Activated CD8-positive, alpha-beta memory T cell treated with anti-CD3 and anti-CD28 coated beads, Interleukin-2, amount 10 ng/mL, durations not matched to agents 7 days and 5 days (primary cell): ENCODE results near the gene CNRIP1. TPM values are rescaled to one million over a fixed set of nuclear protein-coding genes. Genes with fewer than 3 reads are reported as not detected.
"Not testable (repeated sequence)": the region's sequence is repeated elsewhere in the genome, so short reads cannot be mapped to it uniquely, and the experiment has no call there.

Experiments used
- ATAC-seq: fragments of 150-1000 bp; cut with Tn5 transposase; one replicate; pipeline ENCODE4 v1.10.0; 2021; ENCODE audit warnings: moderate library complexity
- CTCF ChIA-PET: fragments of 350-600 bp; sonication (Branson Sonifier 250); formaldehyde crosslinking; loops from one replicate; lab custom pipeline; 2021; ENCODE audit warnings: antibody characterized with exemption; lab: Charles Lee
- DNase-seq: peaks from one replicate; pipeline ENCODE4 v3.0.0-alpha.2; 2020
- H3K27ac Mint-ChIP-seq: one replicate; pipeline ENCODE4 v1.8.0; 2021; ENCODE audit warnings: mild to moderate bottlenecking, mixed read lengths
- H3K27me3 Mint-ChIP-seq: one replicate; pipeline ENCODE4 v1.8.0; 2021; ENCODE audit warnings: mixed read lengths
- H3K36me3 Mint-ChIP-seq: one replicate; pipeline ENCODE4 v1.8.0; 2021; ENCODE audit warnings: mild to moderate bottlenecking, mixed read lengths
- H3K4me1 Mint-ChIP-seq: one replicate; pipeline ENCODE4 v1.8.0; 2021; ENCODE audit warnings: mixed read lengths
- H3K4me3 Mint-ChIP-seq: one replicate; pipeline ENCODE4 v1.8.0; 2021; ENCODE audit warnings: mild to moderate bottlenecking, moderate library complexity, mixed read lengths
- H3K9me3 Mint-ChIP-seq: one replicate; pipeline ENCODE4 v1.8.0; 2022; ENCODE audit warnings: low read depth, mixed read lengths
- total RNA-seq, 2 experiments: library from RNA; stranded (reverse); gene quantifications; one replicate each; pipeline ENCODE4 v1.2.3, GENCODE V29; 2021

CNRIP1 gene
- total RNA-seq, 2 experiments from 2014 or later = not detected

DNA sequence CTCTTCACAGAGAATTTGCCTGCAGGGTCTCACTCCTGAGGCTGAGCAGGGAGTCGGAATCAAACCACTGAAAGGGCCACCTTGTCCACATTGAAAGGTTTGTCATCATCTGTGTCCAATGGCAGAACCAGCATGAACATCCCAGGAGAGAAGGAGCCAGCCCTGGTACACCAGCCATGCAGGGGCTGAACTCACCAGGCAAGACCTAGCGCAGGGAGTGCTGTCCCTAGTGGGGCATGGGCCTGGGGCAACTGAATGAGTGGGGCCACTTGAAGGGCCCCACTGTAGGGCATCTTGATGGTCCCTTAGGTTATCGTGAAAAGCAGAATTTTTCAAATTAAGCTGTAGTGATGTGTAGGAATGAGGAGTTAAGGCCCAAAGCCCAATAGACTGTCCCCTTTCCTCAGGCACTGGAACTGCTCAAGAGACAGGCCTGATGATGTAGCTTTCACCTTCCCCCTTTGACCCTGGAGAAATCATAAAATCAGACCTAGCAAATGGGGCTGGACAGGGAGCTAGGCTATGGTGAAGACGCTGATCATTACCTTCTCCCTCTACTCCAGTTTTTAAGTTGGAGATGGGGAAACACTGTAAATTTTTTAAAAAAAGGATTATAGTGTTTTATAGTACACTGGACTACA, 37.0 kb upstream of the CNRIP1 start:
- no peak for DNase-seq
- Mint-ChIP-seq H3K36me3 (no peaks in the 10 kb centered on the region), H3K4me1 (peaks cover 3% of the 10 kb centered on the region), H3K4me3 (no peak overlapping the region), H3K27me3 (no peaks in the 10 kb centered on the region), H3K9me3 (no peaks in the 10 kb centered on the region), H3K27ac (no peak overlapping the region)
- CTCF ChIA-PET = interaction anchor here (0.6 to 2.5 kb wide), 3 partner anchors 71 to 161 kb away, joined by 4 to 20 read pairs (median 5); no protein-coding TSS in a partner anchor
- no peak for ATAC-seq

DNA sequence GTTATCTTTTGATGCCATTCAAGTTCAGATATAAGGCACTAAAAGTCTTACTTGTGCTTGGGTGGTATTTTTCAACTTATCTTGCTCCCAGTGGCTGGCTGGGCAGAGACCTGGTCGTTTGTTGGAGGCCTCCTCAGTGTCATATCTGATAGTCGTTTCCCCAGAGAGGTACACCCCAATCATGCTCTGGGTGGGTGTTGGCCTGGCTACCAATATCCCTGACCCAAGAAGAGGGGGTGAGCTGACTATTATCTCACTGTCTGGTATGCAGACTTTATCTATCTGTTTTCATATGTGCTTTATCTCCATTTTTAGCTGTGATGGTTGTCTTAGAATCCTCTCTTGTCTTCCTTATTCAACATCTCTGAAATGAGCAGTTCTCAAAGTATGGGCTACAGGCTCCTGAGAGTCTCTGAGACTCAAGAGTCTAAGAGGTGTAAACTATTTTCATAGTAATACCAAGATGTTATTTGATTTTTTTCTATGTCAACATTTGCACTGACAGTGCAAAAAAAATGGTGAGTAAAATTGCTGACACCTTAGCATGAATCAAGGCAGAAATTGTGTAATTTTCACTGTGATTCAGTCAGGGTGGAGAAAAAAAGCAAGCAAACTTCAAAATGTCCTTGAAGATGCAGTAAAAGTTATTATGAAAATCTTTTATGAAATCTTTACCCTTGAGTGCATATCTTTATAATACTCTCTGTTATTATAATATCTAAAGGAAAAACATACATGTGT, 33.1 kb upstream of the CNRIP1 start:
- DNase-seq (no peak), ATAC-seq (no peak)
- peaks cover 18% of the 10 kb centered on the region for H3K27me3 Mint-ChIP-seq
- CTCF ChIA-PET = interaction anchor here (1.2 to 1.6 kb wide), 2 partner anchors 17 to 89 kb away, joined by 3 to 4 read pairs; no protein-coding TSS in a partner anchor
- H3K27ac Mint-ChIP-seq = no peak overlapping the region
- H3K9me3 Mint-ChIP-seq = no peaks in the 10 kb centered on the region
- H3K4me1 Mint-ChIP-seq = peaks cover 3% of the 10 kb centered on the region
- H3K36me3 Mint-ChIP-seq = no peaks in the 10 kb centered on the region
- H3K4me3 Mint-ChIP-seq = no peak overlapping the region

DNA sequence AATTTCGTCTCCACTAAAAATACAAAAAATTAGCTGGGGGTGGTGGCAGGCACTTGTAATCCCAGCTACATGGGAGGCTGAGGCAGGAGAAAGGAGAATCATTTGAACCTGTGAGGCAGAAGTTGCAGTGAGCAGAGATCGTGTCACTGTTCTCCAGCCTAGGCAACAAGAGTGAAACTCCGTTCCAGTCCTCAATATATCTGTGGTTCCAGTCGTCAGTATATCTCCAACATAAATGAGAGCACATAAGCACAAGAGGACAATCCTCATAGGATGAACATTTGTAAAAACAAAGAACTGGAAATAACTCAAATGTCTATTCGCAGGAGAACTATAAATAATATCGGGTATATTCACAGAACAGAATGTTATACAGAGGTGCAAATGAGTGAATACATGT, 32.2 kb upstream of the CNRIP1 start:
- no peak overlapping the region for H3K4me3 Mint-ChIP-seq

DNA sequence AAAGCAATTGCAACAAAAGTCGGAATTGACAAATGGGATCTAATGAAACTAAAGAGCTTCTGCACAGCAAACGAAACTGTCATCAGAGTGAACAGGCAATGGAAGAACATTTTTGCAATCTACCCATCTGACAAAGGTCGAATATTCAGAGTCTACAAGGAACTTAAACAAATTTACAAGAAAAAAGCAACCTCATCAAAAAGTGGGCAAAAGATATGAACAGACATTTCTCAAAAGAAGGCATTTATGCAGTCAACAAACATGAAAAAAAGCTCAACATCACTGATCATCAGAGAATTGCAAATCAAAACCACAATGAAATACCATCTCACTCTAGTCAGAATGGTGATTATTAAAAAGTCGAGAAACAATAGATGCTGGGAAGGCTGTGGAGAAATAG, 29.3 kb upstream of the CNRIP1 start:
- CTCF ChIA-PET, ATAC-seq, H3K9me3 Mint-ChIP-seq, H3K4me1 Mint-ChIP-seq, DNase-seq, H3K36me3 Mint-ChIP-seq, H3K4me3 Mint-ChIP-seq, H3K27ac Mint-ChIP-seq: not testable (repeated sequence)
- peaks cover 41% of the 10 kb centered on the region for H3K27me3 Mint-ChIP-seq

More for the DNA sequence above, 32.2 kb upstream of the CNRIP1 start:
- Mint-ChIP-seq H3K27me3 (peaks cover 27% of the 10 kb centered on the region), H3K36me3 (no peaks in the 10 kb centered on the region), H3K4me1 (peaks cover 3% of the 10 kb centered on the region), H3K9me3 (no peaks in the 10 kb centered on the region), H3K27ac (no peak overlapping the region)
- ATAC-seq (no peak), DNase-seq (no peak)
- CTCF ChIA-PET = interaction anchor here (1.2 to 1.6 kb wide), 2 partner anchors 16 to 90 kb away, joined by 3 to 4 read pairs; no protein-coding TSS in a partner anchor

DNA sequence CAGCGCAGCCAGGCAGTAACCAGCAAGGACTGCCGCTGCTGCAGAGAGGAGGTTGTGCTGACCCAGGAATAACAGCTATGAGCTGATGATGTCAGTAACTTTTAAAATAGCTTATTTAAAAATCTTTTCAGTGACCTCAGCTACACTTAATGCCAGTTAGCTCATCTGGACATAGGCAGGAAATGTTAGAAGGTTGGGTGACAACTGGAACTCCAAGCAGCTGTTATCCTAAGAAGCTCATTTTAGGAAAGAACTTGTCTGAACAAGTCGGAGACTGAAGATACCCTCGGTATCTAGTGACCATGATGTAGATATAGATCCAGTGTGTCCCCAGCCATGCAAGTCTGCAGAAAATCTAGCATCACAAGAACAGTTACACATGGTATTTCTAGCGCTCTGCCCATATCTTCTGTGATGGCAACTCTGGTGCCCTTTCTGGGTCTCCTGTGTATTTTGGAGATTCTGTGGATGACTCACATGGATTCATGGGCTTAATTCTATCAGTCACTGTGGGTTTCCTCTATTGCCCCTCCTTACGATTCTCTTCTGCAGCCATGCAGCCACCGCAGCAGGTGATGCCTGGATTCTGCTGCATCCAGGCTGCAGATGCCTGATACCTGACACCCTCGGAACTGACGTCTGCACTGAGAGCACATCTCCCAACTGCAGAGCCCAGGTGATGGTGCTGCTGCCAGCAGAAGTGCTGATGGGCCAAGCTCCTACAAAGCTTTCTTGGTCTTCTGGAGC, 25.6 kb upstream of the CNRIP1 start:
- Mint-ChIP-seq H3K4me1 (no peaks in the 10 kb centered on the region), H3K4me3 (no peak overlapping the region), H3K36me3 (no peaks in the 10 kb centered on the region), H3K27ac (no peak overlapping the region), H3K9me3 (no peaks in the 10 kb centered on the region), H3K27me3 (peaks cover 65% of the 10 kb centered on the region)
- no peak for ATAC-seq
- CTCF ChIA-PET = no interaction called here
- DNase-seq = no peak

DNA sequence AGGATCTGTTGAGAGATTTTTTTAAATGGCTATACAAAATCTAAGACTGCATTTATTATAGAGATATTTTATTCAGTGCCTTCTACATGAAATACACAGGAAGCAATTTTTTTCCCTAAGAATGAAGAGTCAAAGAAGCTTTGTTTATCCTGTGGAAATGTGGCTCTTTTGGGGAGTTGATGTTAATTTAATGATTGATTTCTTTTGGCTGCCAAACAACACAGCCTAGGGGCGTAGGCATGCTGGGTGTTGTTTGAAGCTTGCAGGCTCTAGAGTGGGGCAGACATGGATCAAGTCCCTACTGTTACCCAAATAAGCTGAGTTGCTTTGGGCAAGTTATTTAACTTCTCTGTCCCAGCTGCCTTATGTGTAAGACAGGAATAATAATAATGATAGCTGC, 24.3 kb upstream of the CNRIP1 start:
- CTCF ChIA-PET = no interaction called here
- no peaks in the 10 kb centered on the region for H3K36me3 Mint-ChIP-seq
- ATAC-seq (no peak), DNase-seq (no peak)
- H3K27me3 Mint-ChIP-seq = peaks cover 69% of the 10 kb centered on the region
- H3K4me3 Mint-ChIP-seq = no peak overlapping the region
- H3K9me3 Mint-ChIP-seq = no peaks in the 10 kb centered on the region
- H3K27ac Mint-ChIP-seq = no peak overlapping the region
- H3K4me1 Mint-ChIP-seq = no peaks in the 10 kb centered on the region

DNA sequence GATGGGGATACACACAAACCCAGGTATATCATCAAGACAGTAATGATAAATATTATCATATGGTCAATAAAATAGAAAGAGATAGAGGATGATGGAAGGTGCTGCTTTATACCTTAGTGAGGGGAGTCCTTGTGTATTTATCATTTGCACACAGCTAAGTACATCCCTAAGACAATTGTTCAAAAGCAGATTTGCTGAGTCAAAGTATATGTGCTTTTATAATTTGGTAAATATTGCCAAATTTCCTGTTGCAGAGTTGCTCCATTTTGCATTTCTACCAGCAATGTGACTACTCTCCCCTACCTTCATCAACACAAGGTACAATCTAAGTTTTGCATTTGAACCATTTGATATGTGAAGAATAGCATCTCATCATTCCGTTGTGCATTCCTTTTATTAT, 22.7 kb upstream of the CNRIP1 start:
- CTCF ChIA-PET = no interaction called here
- Mint-ChIP-seq H3K4me3 (no peak overlapping the region), H3K27ac (no peak overlapping the region), H3K9me3 (no peaks in the 10 kb centered on the region), H3K4me1 (no peaks in the 10 kb centered on the region), H3K36me3 (no peaks in the 10 kb centered on the region), H3K27me3 (peaks cover 58% of the 10 kb centered on the region)
- ATAC-seq (no peak), DNase-seq (no peak)

DNA sequence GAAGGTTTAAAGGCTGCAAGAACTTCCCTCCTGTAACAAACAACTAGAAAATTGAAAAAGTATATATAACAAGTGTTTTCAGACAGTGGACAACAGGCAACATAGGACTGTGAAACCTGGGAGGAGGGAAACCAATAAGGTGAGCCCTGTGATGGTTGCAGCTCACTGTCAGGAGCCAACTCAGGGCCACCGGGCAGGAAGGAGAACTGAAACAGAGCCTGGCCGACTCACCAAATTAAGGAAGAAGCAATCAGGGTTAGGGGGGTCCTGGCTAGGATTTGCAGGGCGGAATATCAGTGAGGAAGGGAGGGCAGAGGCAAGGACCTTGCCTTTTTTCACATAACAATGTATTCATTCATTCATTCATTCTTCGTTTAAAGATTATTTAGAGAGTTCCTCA, 21.8 kb upstream of the CNRIP1 start:
- DNase-seq = no peak
- Mint-ChIP-seq H3K4me1 (no peaks in the 10 kb centered on the region), H3K27ac (no peak overlapping the region), H3K9me3 (no peaks in the 10 kb centered on the region), H3K36me3 (no peaks in the 10 kb centered on the region), H3K27me3 (peaks cover 51% of the 10 kb centered on the region), H3K4me3 (no peak overlapping the region)
- CTCF ChIA-PET = no interaction called here
- ATAC-seq = no peak

DNA sequence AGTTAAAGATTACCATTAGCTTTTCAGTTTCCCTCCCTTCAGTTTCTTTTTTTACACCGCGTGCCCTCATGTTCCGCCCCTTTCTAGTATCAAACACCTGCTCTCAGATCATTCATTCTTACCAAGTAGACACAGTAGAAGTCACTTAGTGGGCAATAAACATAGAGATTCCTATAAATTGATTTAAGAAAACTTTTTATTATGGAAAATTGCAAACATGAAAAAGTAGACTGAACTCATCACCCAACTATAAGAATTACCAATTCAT, 21.2 kb upstream of the CNRIP1 start:
- CTCF ChIA-PET = no interaction called here
- DNase-seq = no peak
- no peaks in the 10 kb centered on the region for H3K9me3 Mint-ChIP-seq

DNA sequence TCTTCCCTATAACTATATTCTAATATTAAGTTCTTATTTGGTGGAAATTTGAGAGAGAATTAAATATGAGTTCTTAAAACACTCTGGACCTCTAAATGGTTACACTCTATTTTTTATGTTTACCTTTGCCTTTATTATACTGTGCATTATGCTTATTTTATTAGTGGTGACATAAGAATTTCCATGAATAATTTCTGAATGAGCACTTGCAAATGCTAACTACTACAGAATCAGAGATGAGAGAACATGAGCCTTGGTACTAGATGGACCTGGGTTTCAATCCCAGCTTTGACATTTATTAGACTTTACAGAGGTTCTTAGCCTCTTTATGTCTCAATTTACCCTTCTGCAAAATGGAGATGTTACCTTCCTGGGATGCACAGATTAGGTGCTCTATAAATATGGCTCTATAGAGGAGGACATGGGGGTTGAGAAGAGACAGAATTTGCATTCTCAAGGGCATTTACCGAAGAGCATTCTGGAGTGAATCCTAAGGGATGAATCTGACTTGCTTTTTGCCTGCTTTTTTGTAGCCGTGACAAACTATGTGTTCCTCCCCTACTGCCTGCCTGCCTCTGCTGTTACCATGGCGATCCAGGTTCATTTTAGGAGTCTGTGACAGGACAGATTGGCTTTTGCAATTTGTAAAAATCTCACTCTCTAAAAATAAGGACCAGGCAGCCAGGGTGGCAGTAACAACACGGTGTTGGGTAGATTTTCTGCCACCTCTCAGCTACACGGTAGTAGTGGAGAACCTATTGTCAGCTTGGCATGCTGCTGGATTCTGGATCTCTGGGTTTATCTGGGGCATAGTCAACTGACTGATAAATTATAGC, 20.7 kb upstream of the CNRIP1 start:
- ATAC-seq (no peak), DNase-seq (no peak)
- H3K4me1 Mint-ChIP-seq = no peaks in the 10 kb centered on the region
- no peaks in the 10 kb centered on the region for H3K9me3 Mint-ChIP-seq
- no peak overlapping the region for H3K4me3 Mint-ChIP-seq
- H3K27me3 Mint-ChIP-seq = peaks cover 45% of the 10 kb centered on the region
- no peaks in the 10 kb centered on the region for H3K36me3 Mint-ChIP-seq
- H3K27ac Mint-ChIP-seq = no peak overlapping the region
- CTCF ChIA-PET = no interaction called here

More for the DNA sequence above, 21.2 kb upstream of the CNRIP1 start:
- no peak for ATAC-seq
- Mint-ChIP-seq H3K27ac (no peak overlapping the region), H3K4me3 (no peak overlapping the region), H3K27me3 (peaks cover 47% of the 10 kb centered on the region), H3K36me3 (no peaks in the 10 kb centered on the region), H3K4me1 (no peaks in the 10 kb centered on the region)

DNA sequence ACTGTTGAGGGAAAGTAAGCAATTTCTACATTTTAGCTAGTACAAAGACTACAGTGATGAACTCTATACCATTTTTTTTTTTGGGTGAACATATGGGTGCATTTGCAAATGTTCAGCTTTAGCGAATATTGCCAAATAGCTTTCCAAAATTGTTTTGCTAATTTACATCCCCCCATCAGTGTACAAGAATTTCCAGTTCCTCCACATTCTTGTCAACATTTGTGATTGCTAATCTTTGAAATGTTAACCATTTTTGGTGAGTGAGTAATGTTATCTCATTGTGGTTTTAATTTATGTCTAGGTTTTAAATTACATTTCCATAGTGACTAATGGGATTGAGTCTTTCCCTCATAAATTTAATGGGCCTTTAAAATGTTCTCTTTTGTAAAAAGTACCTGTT, 16.4 kb upstream of the CNRIP1 start:
- H3K27me3 Mint-ChIP-seq = peaks cover 29% of the 10 kb centered on the region
- DNase-seq (no peak), ATAC-seq (no peak)
- H3K27ac Mint-ChIP-seq = no peak overlapping the region
- H3K4me1 Mint-ChIP-seq = no peaks in the 10 kb centered on the region
- no peaks in the 10 kb centered on the region for H3K36me3 Mint-ChIP-seq
- no peaks in the 10 kb centered on the region for H3K9me3 Mint-ChIP-seq
- CTCF ChIA-PET = interaction anchor here (1.0 to 1.8 kb wide), 2 partner anchors 17 to 105 kb away, joined by 3 to 4 read pairs; no protein-coding TSS in a partner anchor
- H3K4me3 Mint-ChIP-seq = no peak overlapping the region

DNA sequence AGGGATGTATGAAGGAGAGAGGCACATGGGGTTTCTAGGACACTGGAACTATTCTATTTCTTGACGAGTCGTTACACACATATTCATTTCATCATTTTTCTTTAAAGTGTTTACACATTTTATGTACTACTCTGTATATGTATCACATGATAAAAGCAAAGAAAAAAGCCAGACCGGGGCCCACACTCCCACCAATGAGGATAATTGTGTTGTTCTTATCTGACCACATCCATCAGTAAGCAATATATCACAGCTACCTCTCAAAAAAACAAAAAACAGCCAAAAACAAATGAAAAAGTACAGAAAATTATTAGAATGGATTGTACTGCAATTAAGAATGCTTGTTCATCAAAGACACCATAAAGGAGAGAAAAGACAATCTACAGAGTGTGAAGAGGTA, 14.2 kb upstream of the CNRIP1 start:
- Mint-ChIP-seq H3K9me3 (no peaks in the 10 kb centered on the region), H3K27me3 (peaks cover 11% of the 10 kb centered on the region), H3K4me3 (no peak overlapping the region), H3K27ac (no peak overlapping the region), H3K4me1 (peaks cover 2% of the 10 kb centered on the region), H3K36me3 (no peaks in the 10 kb centered on the region)
- DNase-seq (no peak), ATAC-seq (no peak)
- CTCF ChIA-PET = no interaction called here

DNA sequence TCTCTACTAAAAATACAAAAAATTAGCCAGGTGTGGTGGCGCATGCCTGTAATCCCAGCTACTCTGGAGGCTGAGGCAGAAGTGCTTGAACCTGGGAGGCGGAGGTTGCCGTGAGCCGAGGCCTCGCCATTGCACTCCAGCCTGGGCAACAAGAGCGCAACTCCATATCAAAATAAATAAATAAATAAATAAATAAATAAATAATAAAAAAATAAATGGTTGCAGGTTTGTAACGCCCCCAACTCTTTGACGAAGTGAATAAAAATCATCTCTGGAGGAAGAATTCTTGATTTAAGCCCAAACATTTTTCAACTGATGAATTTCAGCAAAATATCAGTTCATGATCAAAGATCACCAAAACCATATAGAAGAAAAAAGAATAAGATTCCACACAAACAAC, 13.3 kb upstream of the CNRIP1 start:
- ATAC-seq (no peak), DNase-seq (no peak)
- Mint-ChIP-seq H3K4me3 (no peak overlapping the region), H3K27ac (no peak overlapping the region), H3K36me3 (no peaks in the 10 kb centered on the region), H3K27me3 (peaks cover 10% of the 10 kb centered on the region), H3K4me1 (peaks cover 2% of the 10 kb centered on the region), H3K9me3 (no peaks in the 10 kb centered on the region)
- CTCF ChIA-PET = no interaction called here
